ENCODE results near the gene CEP295NL. TPM values are rescaled to one million over a fixed set of nuclear protein-coding genes. Genes with fewer than 3 reads are reported as not detected.

Gene CEP295NL
- total and polyA plus RNA-seq, 2 of the 13 experiments (the other 11 are each of a cell fraction or from before 2014, with no cell fraction given) = not detected

- TF ChIP-seq, protein P1, sequence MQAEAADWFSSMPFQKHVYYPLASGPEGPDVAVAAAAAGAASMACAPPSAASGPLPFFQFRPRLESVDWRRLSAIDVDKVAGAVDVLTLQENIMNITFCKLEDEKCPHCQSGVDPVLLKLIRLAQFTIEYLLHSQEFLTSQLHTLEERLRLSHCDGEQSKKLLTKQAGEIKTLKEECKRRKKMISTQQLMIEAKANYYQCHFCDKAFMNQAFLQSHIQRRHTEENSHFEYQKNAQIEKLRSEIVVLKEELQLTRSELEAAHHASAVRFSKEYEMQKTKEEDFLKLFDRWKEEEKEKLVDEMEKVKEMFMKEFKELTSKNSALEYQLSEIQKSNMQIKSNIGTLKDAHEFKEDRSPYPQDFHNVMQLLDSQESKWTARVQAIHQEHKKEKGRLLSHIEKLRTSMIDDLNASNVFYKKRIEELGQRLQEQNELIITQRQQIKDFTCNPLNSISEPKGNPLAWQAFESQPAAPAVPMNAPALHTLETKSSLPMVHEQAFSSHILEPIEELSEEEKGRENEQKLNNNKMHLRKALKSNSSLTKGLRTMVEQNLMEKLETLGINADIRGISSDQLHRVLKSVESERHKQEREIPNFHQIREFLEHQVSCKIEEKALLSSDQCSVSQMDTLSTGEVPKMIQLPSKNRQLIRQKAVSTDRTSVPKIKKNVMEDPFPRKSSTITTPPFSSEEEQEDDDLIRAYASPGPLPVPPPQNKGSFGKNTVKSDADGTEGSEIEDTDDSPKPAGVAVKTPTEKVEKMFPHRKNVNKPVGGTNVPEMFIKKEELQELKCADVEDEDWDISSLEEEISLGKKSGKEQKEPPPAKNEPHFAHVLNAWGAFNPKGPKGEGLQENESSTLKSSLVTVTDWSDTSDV (CRISPR knock-in tag; IDR thresholded peaks at IDR 0.05) = 0 out of 2 replicates have a peak, but pooled peaks have one; percentile 12
- TF ChIP-seq TRIM24 (CRISPR knock-in tag; IDR thresholded peaks at IDR 0.05) = no peak
- TF ChIP-seq MTA1 (CRISPR knock-in tag; IDR thresholded peaks at IDR 0.05; ENCODE audit: borderline replicate concordance) = no peak
- TF ChIP-seq HNRNPLL (IDR thresholded peaks at IDR 0.05; ENCODE audit: low read depth, low read length, poor library complexity, severe bottlenecking) = peak; percentile 8
- TF ChIP-seq ISL2 (CRISPR knock-in tag; IDR thresholded peaks at IDR 0.05) = 0 out of 2 replicates have a peak, but pooled peaks have one; percentile 12
- TF ChIP-seq ZBTB33 (CRISPR knock-in tag; IDR thresholded peaks at IDR 0.05) = 0 out of 2 replicates have a peak, but pooled peaks have one; percentile 4
- no peak for TF ChIP-seq ZNF382 (CRISPR knock-in tag; IDR thresholded peaks at IDR 0.05; ENCODE audit: borderline replicate concordance)
- TF ChIP-seq ZNF556 (CRISPR knock-in tag; IDR thresholded peaks at IDR 0.05; ENCODE audit: borderline replicate concordance) = no peak
- TF ChIP-seq IRF2 (CRISPR knock-in tag; IDR thresholded peaks at IDR 0.05) = no peak
- TF ChIP-seq ZNF350 (CRISPR knock-in tag; IDR thresholded peaks at IDR 0.05; ENCODE audit: borderline replicate concordance, low read depth) = peak; percentile 56; the same call in 1 of the 2 replicates
- TF ChIP-seq NR2F1 (CRISPR knock-in tag; IDR thresholded peaks at IDR 0.05) = peak in 1 of 2 experiments; percentile 44; a peak in 1 of 4 replicates
- TF ChIP-seq TAF15 (IDR thresholded peaks at IDR 0.05; ENCODE audit: low read depth, low read length, poor library complexity, severe bottlenecking) = peak; percentile 43
- TF ChIP-seq ZNF24 (IDR thresholded peaks at IDR 0.05) = no peak
- TF ChIP-seq PAF1 (CRISPR knock-in tag; IDR thresholded peaks at IDR 0.05) = no peak
- TF ChIP-seq SALL1 (CRISPR knock-in tag; IDR thresholded peaks at IDR 0.05) = peak; percentile 60
- peak; percentile 72; the same call in 1 of the 2 replicates for TF ChIP-seq SAP130 (CRISPR knock-in tag; IDR thresholded peaks at IDR 0.05; ENCODE audit: low read depth)
- TF ChIP-seq SP5 (CRISPR knock-in tag; IDR thresholded peaks at IDR 0.05; ENCODE audit: borderline replicate concordance, low read depth) = peak; percentile 71; the same call in 1 of the 2 replicates
- no peak for TF ChIP-seq FOXP4 (CRISPR knock-in tag; IDR thresholded peaks at IDR 0.05)
- no peak for TF ChIP-seq ZBTB42 (CRISPR knock-in tag; IDR thresholded peaks at IDR 0.05)
- TF ChIP-seq, protein P2, sequence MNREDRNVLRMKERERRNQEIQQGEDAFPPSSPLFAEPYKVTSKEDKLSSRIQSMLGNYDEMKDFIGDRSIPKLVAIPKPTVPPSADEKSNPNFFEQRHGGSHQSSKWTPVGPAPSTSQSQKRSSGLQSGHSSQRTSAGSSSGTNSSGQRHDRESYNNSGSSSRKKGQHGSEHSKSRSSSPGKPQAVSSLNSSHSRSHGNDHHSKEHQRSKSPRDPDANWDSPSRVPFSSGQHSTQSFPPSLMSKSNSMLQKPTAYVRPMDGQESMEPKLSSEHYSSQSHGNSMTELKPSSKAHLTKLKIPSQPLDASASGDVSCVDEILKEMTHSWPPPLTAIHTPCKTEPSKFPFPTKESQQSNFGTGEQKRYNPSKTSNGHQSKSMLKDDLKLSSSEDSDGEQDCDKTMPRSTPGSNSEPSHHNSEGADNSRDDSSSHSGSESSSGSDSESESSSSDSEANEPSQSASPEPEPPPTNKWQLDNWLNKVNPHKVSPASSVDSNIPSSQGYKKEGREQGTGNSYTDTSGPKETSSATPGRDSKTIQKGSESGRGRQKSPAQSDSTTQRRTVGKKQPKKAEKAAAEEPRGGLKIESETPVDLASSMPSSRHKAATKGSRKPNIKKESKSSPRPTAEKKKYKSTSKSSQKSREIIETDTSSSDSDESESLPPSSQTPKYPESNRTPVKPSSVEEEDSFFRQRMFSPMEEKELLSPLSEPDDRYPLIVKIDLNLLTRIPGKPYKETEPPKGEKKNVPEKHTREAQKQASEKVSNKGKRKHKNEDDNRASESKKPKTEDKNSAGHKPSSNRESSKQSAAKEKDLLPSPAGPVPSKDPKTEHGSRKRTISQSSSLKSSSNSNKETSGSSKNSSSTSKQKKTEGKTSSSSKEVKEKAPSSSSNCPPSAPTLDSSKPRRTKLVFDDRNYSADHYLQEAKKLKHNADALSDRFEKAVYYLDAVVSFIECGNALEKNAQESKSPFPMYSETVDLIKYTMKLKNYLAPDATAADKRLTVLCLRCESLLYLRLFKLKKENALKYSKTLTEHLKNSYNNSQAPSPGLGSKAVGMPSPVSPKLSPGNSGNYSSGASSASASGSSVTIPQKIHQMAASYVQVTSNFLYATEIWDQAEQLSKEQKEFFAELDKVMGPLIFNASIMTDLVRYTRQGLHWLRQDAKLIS (CRISPR knock-in tag; IDR thresholded peaks at IDR 0.05) = no peak
These were observed 19.9 kb downstream of the CEP295NL start (continued) for GRCh38 chr17:78883089-78883532.

Measured in HepG2 (cell line).